Skeletal muscle tissue (tissue), 4 donors: ENCODE measurements around the gene SNRNP200. TPM values are rescaled to one million over a fixed set of nuclear protein-coding genes. Genes with fewer than 3 reads are reported as not detected.
"Not testable (repeated sequence)": the region's sequence is repeated elsewhere in the genome, so short reads cannot be mapped to it uniquely, and the experiment has no call there.

Source experiments
- H3K27ac ChIP-seq: one replicate; pipeline ENCODE4 v1.7.0; 2013; ENCODE audit warnings: mild to moderate bottlenecking, low read depth, low read length, inconsistent platforms
- H3K27me3 ChIP-seq, 3 donors: one replicate each; pipeline ENCODE4 v1.7.0; 2013; ENCODE audit warnings: low read length in 3 of 3; ENCODE audit not compliant: control insufficient read depth in 3 of 3, insufficient read depth in 3 of 3
- H3K36me3 ChIP-seq, 3 donors: one replicate each; pipeline ENCODE4 v1.7.0; 2013; ENCODE audit warnings: low read length in 3 of 3; ENCODE audit not compliant: control insufficient read depth in 3 of 3, insufficient read depth in 3 of 3
- H3K4me1 ChIP-seq, 3 donors: one replicate each; pipeline ENCODE4 v1.7.0; 2013; ENCODE audit warnings: low read length in 3 of 3, mild to moderate bottlenecking in 3 of 3; ENCODE audit not compliant: control insufficient read depth in 3 of 3, insufficient read depth in 3 of 3
- H3K4me3 ChIP-seq, 3 donors: one replicate each; pipeline ENCODE4 v1.7.0; 2013; ENCODE audit warnings: low read length in 3 of 3
- H3K9ac ChIP-seq, 3 donors: one replicate each; pipeline ENCODE4 v1.7.0; 2013; ENCODE audit warnings: low read length in 3 of 3, mild to moderate bottlenecking in 3 of 3, moderate library complexity in 2 of 3, low read depth in 1 of 3
- H3K9me3 ChIP-seq, 3 donors: one replicate each; pipeline ENCODE4 v1.7.0; 2013; ENCODE audit warnings: low read length in 3 of 3; ENCODE audit not compliant: control insufficient read depth in 3 of 3
- total RNA-seq: library from RNA; depleted of rRNA; stranded (reverse); fragments of >200 nt; gene quantifications from one replicate; pipeline ENCODE4 v1.2.3, GENCODE V29; 2014
- donor health status: Osteomylitis.

The SNRNP200 gene
- total RNA-seq, 1 donor from 2014 or later, result 60.5 TPM

- H3K27ac ChIP-seq, result no peak overlapping the region
- H3K4me1 ChIP-seq, result peaks cover 10 to 16% (median 13%) of the 10 kb centered on the region in 3 donors
- no peak overlapping the region for H3K4me3 ChIP-seq
- no peak overlapping the region for H3K9ac ChIP-seq
- no peaks in the 10 kb centered on the region for H3K9me3 ChIP-seq
- H3K36me3 ChIP-seq, result no peaks in the 10 kb centered on the region
- H3K27me3 ChIP-seq, result peaks cover 14 to 29% (median 15%) of the 10 kb centered on the region in 3 donors
Observed at GRCh38 chr2:96316999-96317398, 11.7 kb upstream of the SNRNP200 start.

- Histone ChIP-seq H3K9me3 (no peaks in the 10 kb centered on the region), H3K9ac (no peak overlapping the region)
Observed at GRCh38 chr2:96315400-96316071, 10.2 kb upstream of the SNRNP200 start.

GRCh38 chr2:96315005-96315399 lies 9.7 kb upstream of the SNRNP200 start:
- no peaks in the 10 kb centered on the region for H3K9me3 ChIP-seq
- H3K27ac ChIP-seq, result no peak overlapping the region
- H3K4me3 ChIP-seq, result no peak overlapping the region
- no peaks in the 10 kb centered on the region for H3K36me3 ChIP-seq
- peaks cover 3 to 12% (median 3%) of the 10 kb centered on the region in 3 donors for H3K27me3 ChIP-seq
- H3K9ac ChIP-seq, result no peak overlapping the region
- peaks cover 0 to 2% (median 0%) of the 10 kb centered on the region in 3 donors for H3K4me1 ChIP-seq

More at GRCh38 chr2:96315400-96316071, 10.2 kb upstream of the SNRNP200 start:
- H3K4me1 ChIP-seq, result peaks cover 0 to 2% (median 0%) of the 10 kb centered on the region in 3 donors
- H3K4me3 ChIP-seq, result no peak overlapping the region
- no peak overlapping the region for H3K27ac ChIP-seq
- H3K36me3 ChIP-seq, result no peaks in the 10 kb centered on the region
- H3K27me3 ChIP-seq, result peaks cover 3 to 16% (median 3%) of the 10 kb centered on the region in 3 donors

- Histone ChIP-seq H3K9me3 (no peaks in the 10 kb centered on the region), H3K27ac (no peak overlapping the region), H3K4me3 (no peak overlapping the region), H3K9ac (no peak overlapping the region), H3K27me3 (no peaks in the 10 kb centered on the region), H3K4me1 (peaks cover 14 to 19% (median 16%) of the 10 kb centered on the region in 3 donors), H3K36me3 (peaks cover 4 to 8% (median 6%) of the 10 kb centered on the region in 3 donors)
Observed at GRCh38 chr2:96308248-96308647, 2.9 kb upstream of the SNRNP200 start.

- Histone ChIP-seq H3K27me3 (no peaks in the 10 kb centered on the region), H3K36me3 (peaks cover 21 to 27% (median 25%) of the 10 kb centered on the region in 3 donors), H3K9ac (peak overlapping the region in 1 of 3 donors; percentile 96), H3K4me1 (peaks cover 14 to 28% (median 16%) of the 10 kb centered on the region in 3 donors), H3K9me3 (no peaks in the 10 kb centered on the region), H3K27ac (no peak overlapping the region), H3K4me3 (peak overlapping the region; percentile 97 to 100 (median 100))
Observed at GRCh38 chr2:96306370-96306769, 1.0 kb upstream of the SNRNP200 start.

- Histone ChIP-seq H3K9ac (peak overlapping the region; percentile 93 to 98 (median 96)), H3K4me3 (peak overlapping the region; percentile 97 to 100 (median 100)), H3K9me3 (no peaks in the 10 kb centered on the region), H3K4me1 (peaks cover 14 to 28% (median 16%) of the 10 kb centered on the region in 3 donors), H3K27ac (peak overlapping the region; percentile 79), H3K36me3 (peaks cover 25 to 31% (median 29%) of the 10 kb centered on the region in 3 donors), H3K27me3 (no peaks in the 10 kb centered on the region)
Observed at GRCh38 chr2:96305979-96306308, 598 bp upstream of the SNRNP200 start.

GRCh38 chr2:96304606-96305005 lies 740 bp downstream of the SNRNP200 start:
- Histone ChIP-seq H3K4me3 (peak overlapping the region; percentile 97 to 100 (median 100)), H3K27me3 (no peaks in the 10 kb centered on the region), H3K9ac (peak overlapping the region; percentile 93 to 98 (median 96)), H3K27ac (no peak overlapping the region), H3K4me1 (peaks cover 14 to 28% (median 16%) of the 10 kb centered on the region in 3 donors), H3K36me3 (peaks cover 33 to 41% (median 39%) of the 10 kb centered on the region in 3 donors), H3K9me3 (no peaks in the 10 kb centered on the region)

GRCh38 chr2:96301865-96302264 lies 3.5 kb downstream of the SNRNP200 start:
- H3K4me1 ChIP-seq, result peaks cover 14 to 28% (median 16%) of the 10 kb centered on the region in 3 donors
- H3K4me3 ChIP-seq, result no peak overlapping the region
- no peak overlapping the region for H3K27ac ChIP-seq
- H3K27me3 ChIP-seq, result no peaks in the 10 kb centered on the region
- H3K36me3 ChIP-seq, result peaks cover 60 to 69% (median 66%) of the 10 kb centered on the region in 3 donors
- H3K9ac ChIP-seq, result no peak overlapping the region
- H3K9me3 ChIP-seq, result no peaks in the 10 kb centered on the region

- Histone ChIP-seq H3K9ac (no peak overlapping the region), H3K4me3 (no peak overlapping the region), H3K27me3 (no peaks in the 10 kb centered on the region), H3K9me3 (no peaks in the 10 kb centered on the region), H3K36me3 (peaks cover 79 to 94% (median 93%) of the 10 kb centered on the region in 3 donors), H3K27ac (no peak overlapping the region), H3K4me1 (no peaks in the 10 kb centered on the region)
Observed at GRCh38 chr2:96296925-96297324, 8.4 kb downstream of the SNRNP200 start.

GRCh38 chr2:96294271-96294670 lies 11.1 kb downstream of the SNRNP200 start:
- not testable (repeated sequence) for H3K27me3 ChIP-seq, H3K4me3 ChIP-seq, H3K9me3 ChIP-seq, H3K4me1 ChIP-seq, H3K9ac ChIP-seq, H3K27ac ChIP-seq
- H3K36me3 ChIP-seq, result peaks cover 86 to 98% (median 96%) of the 10 kb centered on the region in 3 donors
